OCI-LY3 (cell line): Measurements from ENCODE around the gene POU3F3.
A peak's percentile ranks its signal among the peaks of the same experiment; 100 is the strongest.

Experiments used
- H2AFZ ChIP-seq: fragments of 200-600, 300-600 bp; shearing (Covaris generic); 2 replicates; pipeline ENCODE4 v1.6.0; 2014; ENCODE audit warnings: antibody characterized with exemption, low read depth, low read length
- H3K27ac ChIP-seq: fragments of 200-600, 300-600 bp; sonication (generic); 2 replicates; pipeline ENCODE4 v1.5.1; 2014; ENCODE audit warnings: mild to moderate bottlenecking, low read length, moderate library complexity, mixed read lengths
- H3K27me3 ChIP-seq: fragments of 200-600, 300-600 bp; sonication (generic); 2 replicates; pipeline ENCODE4 v1.6.1; 2014; ENCODE audit warnings: low read depth, low read length, mixed read lengths
- H3K36me3 ChIP-seq: fragments of 200-600, 300-600 bp; sonication (generic); replicated peaks from 2 replicates; pipeline ENCODE3; 2014; ENCODE audit warnings: low read depth, low read length, mixed read lengths
- H3K4me1 ChIP-seq: fragments of 300-600, 200-600 bp; sonication (generic); 2 replicates; pipeline ENCODE4 v1.6.1; 2014; ENCODE audit warnings: low read length, mixed read lengths
- H3K4me2 ChIP-seq: fragments of 200-600, 300-600 bp; sonication (generic); 2 replicates; pipeline ENCODE4 v1.6.1; 2014; ENCODE audit warnings: low read length, mixed read lengths
- H3K4me3 ChIP-seq: fragments of 300-600, 200-600 bp; sonication (generic); 2 replicates; pipeline ENCODE4 v1.5.1; 2014; ENCODE audit warnings: antibody characterized with exemption, mild to moderate bottlenecking, low read length, moderate library complexity
- H3K79me2 ChIP-seq: fragments of 300-600, 200-600 bp; shearing (Covaris generic); 2 replicates; pipeline ENCODE4 v1.6.1; 2014; ENCODE audit warnings: mild to moderate bottlenecking, low read length, mixed read lengths
- H3K9ac ChIP-seq: fragments of 300-600, 200-600 bp; shearing (Covaris generic); 2 replicates; pipeline ENCODE4 v1.6.0; 2014; ENCODE audit warnings: mild to moderate bottlenecking, low read length, moderate library complexity
- H3K9me3 ChIP-seq: fragments of 200-600, 300-600 bp; shearing (Covaris generic); 2 replicates; pipeline ENCODE4 v1.6.1; 2014; ENCODE audit warnings: low read length, mixed read lengths; ENCODE audit not compliant: insufficient read depth
- H4K20me1 ChIP-seq: fragments of 200-600, 300-600 bp; sonication (generic); 2 replicates; pipeline ENCODE4 v1.6.1; 2016; ENCODE audit warnings: low read length, mixed read lengths; ENCODE audit not compliant: insufficient read depth
- CTCF ChIP-seq: fragments of 200-600, 300-600 bp; sonication (generic); IDR thresholded peaks from 2 replicates; pipeline ENCODE4 v1.5.1; 2014; ENCODE audit warnings: antibody characterized with exemption, low read length, low read depth
- EZH2phosphoT487 ChIP-seq: fragments of 200-600 bp; shearing (Covaris generic); IDR thresholded peaks from 2 replicates; pipeline ENCODE4 v1.6.1; 2018; ENCODE audit warnings: antibody characterized with exemption, mixed run types, low read depth

The POU3F3 gene

DNA sequence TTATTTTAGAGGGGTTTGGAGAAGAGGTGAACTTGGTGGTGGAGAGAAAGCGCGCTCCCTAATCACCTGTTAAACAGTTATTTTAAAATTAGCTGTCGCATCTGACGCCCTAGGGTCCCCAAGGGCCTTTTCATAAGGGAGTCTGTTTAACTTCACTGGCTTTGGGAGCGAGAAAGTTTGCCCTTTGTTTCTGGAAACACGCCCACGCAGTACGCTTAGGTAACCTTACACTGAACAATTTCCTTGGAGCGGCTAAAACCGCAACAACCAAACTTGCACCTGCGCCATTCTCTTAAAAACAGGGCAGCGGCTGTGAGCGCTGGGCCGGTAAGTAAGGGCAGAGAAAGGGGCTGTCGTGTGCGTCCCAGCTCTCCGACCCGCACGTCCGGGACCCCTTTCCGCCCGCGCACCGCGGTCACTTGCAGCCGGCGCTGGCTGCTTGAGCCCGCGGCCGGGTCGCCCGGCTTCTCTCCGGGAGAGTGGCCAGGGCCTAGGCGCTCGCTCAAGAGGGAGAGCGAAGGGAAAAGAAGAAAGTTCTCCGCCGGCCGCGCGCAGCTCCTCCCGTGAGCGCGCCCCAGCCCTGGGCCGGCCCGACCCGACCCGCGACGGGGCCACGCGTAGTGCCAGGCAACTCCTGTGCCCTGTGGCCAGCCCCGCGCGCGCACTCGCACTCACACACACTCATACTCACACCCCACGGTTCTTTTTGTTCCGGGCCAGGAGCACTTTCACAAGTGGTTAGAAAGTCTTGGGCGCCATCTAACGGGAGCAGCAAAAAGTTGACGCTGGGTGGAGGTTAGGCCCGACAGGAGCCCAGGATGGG lies 19.2 kb downstream of the POU3F3 start:
- no peaks in the 10 kb centered on the region for H3K9me3 ChIP-seq
- H3K27me3 ChIP-seq = peaks cover 27% of the 10 kb centered on the region
- no peak overlapping the region for H3K27ac ChIP-seq

GRCh38 chr2:104873689-104874054 lies 19.8 kb downstream of the POU3F3 start:
- H3K4me1 ChIP-seq = peaks cover 9% of the 10 kb centered on the region; the same call in 1 of the 2 replicates
- no peaks in the 10 kb centered on the region for H4K20me1 ChIP-seq
- H3K9ac ChIP-seq = no peak overlapping the region
- no peaks in the 10 kb centered on the region for H3K36me3 ChIP-seq
- peak overlapping the region; percentile 40; the same call in 1 of the 2 replicates for H2AFZ ChIP-seq
- H3K4me3 ChIP-seq = peak overlapping the region; percentile 86
- TF ChIP-seq EZH2phosphoT487 (no peak), CTCF (no peak)
- no peaks in the 10 kb centered on the region for H3K9me3 ChIP-seq
- peaks cover 32% of the 10 kb centered on the region for H3K27me3 ChIP-seq
- no peaks in the 10 kb centered on the region for H3K79me2 ChIP-seq
- H3K4me2 ChIP-seq = peak overlapping the region; percentile 97
- H3K27ac ChIP-seq = no peak overlapping the region

More for the DNA sequence above, 19.2 kb downstream of the POU3F3 start:
- H3K4me2 ChIP-seq = peak overlapping the region; percentile 97
- H3K9ac ChIP-seq = peak overlapping the region; percentile 64
- no peaks in the 10 kb centered on the region for H4K20me1 ChIP-seq
- TF ChIP-seq CTCF (peak; percentile 84), EZH2phosphoT487 (no peak)
- peaks cover 9% of the 10 kb centered on the region; the same call in 1 of the 2 replicates for H3K4me1 ChIP-seq
- H2AFZ ChIP-seq = peak overlapping the region; percentile 92
- H3K4me3 ChIP-seq = peak overlapping the region; percentile 86
- H3K79me2 ChIP-seq = no peaks in the 10 kb centered on the region
- H3K36me3 ChIP-seq = no peaks in the 10 kb centered on the region

DNA sequence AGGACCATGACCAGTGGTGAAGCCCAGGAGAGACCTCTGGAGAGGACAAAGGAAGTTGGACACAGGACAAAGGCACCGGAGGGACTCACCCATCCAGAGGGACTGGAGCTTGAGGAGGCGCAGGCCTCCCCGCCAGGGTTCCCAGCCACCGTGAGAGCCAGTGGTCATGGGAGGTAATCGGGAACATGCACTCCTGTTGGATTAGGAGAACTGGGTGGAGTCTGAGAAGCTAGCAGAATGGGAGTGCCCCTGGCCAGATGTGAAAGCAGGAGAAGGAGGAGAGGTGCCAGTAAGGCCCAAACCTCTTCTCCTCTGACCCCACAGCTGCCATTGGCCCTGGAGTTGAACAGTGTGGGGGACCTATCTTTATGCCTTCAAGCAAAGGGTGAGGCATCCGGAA lies 20.3 kb downstream of the POU3F3 start:
- no peak overlapping the region for H3K9ac ChIP-seq
- no peaks in the 10 kb centered on the region for H4K20me1 ChIP-seq
- H3K4me2 ChIP-seq = no peak overlapping the region
- TF ChIP-seq CTCF (no peak), EZH2phosphoT487 (no peak)
- no peaks in the 10 kb centered on the region for H3K9me3 ChIP-seq
- H2AFZ ChIP-seq = no peak overlapping the region
- H3K79me2 ChIP-seq = no peaks in the 10 kb centered on the region
- no peak overlapping the region for H3K27ac ChIP-seq
- no peak overlapping the region for H3K4me3 ChIP-seq
- peaks cover 9% of the 10 kb centered on the region; the same call in 1 of the 2 replicates for H3K4me1 ChIP-seq
- H3K27me3 ChIP-seq = peaks cover 37% of the 10 kb centered on the region
- no peaks in the 10 kb centered on the region for H3K36me3 ChIP-seq

GRCh38 chr2:104875262-104875661 lies 21.3 kb downstream of the POU3F3 start:
- H4K20me1 ChIP-seq = no peaks in the 10 kb centered on the region
- peaks cover 43% of the 10 kb centered on the region for H3K27me3 ChIP-seq
- no peak overlapping the region for H2AFZ ChIP-seq
- H3K79me2 ChIP-seq = no peaks in the 10 kb centered on the region
- no peak overlapping the region for H3K9ac ChIP-seq
- no peaks in the 10 kb centered on the region for H3K36me3 ChIP-seq
- H3K4me2 ChIP-seq = no peak overlapping the region
- no peaks in the 10 kb centered on the region for H3K9me3 ChIP-seq
- H3K4me3 ChIP-seq = no peak overlapping the region
- TF ChIP-seq CTCF (no peak), EZH2phosphoT487 (no peak)
- H3K4me1 ChIP-seq = peaks cover 9% of the 10 kb centered on the region; the same call in 1 of the 2 replicates
- no peak overlapping the region for H3K27ac ChIP-seq
